Calu3 (cell line): ENCODE data around the gene GREM2. TPM values are rescaled to one million over a fixed set of nuclear protein-coding genes. Genes with fewer than 3 reads are reported as not detected.

ENCODE experiments used
- BruUV-seq: library from RNA; stranded (reverse); fragments of 400-500 nt; replicated peaks from 2 replicates; lab custom pipeline; 2021; lab: Mats Ljungman, UMichigan
- CTCF ChIA-PET: fragments of 300-600 bp; sonication (Branson Sonifier 250); formaldehyde crosslinking; loops from one replicate; lab custom pipeline; 2022; ENCODE audit warnings: antibody characterized with exemption; lab: Charles Lee
- DNase-seq: peaks from one replicate; pipeline ENCODE4 v3.0.0; 2022
- H3K27ac Mint-ChIP-seq: one replicate; pipeline ENCODE4 v1.8.0; 2022; ENCODE audit warnings: mixed read lengths; ENCODE audit not compliant: unreplicated experiment
- H3K27me3 Mint-ChIP-seq: one replicate; pipeline ENCODE4 v1.8.0; 2022; ENCODE audit warnings: mixed read lengths; ENCODE audit not compliant: unreplicated experiment
- H3K36me3 Mint-ChIP-seq: one replicate; pipeline ENCODE4 v1.8.0; 2022; ENCODE audit warnings: mild to moderate bottlenecking, moderate library complexity, mixed read lengths; ENCODE audit not compliant: insufficient read depth, unreplicated experiment
- H3K4me1 Mint-ChIP-seq: one replicate; pipeline ENCODE4 v1.8.0; 2022; ENCODE audit warnings: mild to moderate bottlenecking, low read depth, mixed read lengths; ENCODE audit not compliant: unreplicated experiment
- H3K4me3 Mint-ChIP-seq: one replicate; pipeline ENCODE4 v1.8.0; 2022; ENCODE audit warnings: mild to moderate bottlenecking, low read depth, moderate library complexity, mixed read lengths; ENCODE audit not compliant: unreplicated experiment
- H3K9me3 Mint-ChIP-seq: one replicate; pipeline ENCODE4 v1.8.0; 2022; ENCODE audit warnings: low read depth, mixed read lengths; ENCODE audit not compliant: unreplicated experiment
- CTCF ChIP-seq: fragments of 200-600 bp; IDR thresholded peaks from one replicate; pipeline ENCODE4 v1.8.0; 2022; ENCODE audit warnings: antibody characterized with exemption; ENCODE audit not compliant: unreplicated experiment
- intact Hi-C: fragments of 100-400 bp; cut with micrococcal nuclease; formaldehyde crosslinking; loops from one replicate; pipeline ENCODE4 v1.10.0; 2022; ENCODE audit not compliant: unreplicated experiment
- total RNA-seq: library from RNA; stranded (reverse); gene quantifications from 2 replicates; pipeline ENCODE4 v1.2.3, GENCODE V29; 2022

GREM2 gene
- total RNA-seq, 1 experiment from 2014 or later: not detected

- BruUV-seq: no TSS peak
- Mint-ChIP-seq H3K36me3 (no peaks in the 10 kb centered on the region), H3K27ac (no peak overlapping the region), H3K4me3 (no peak overlapping the region), H3K27me3 (peaks cover 15% of the 10 kb centered on the region), H3K4me1 (peaks cover 12% of the 10 kb centered on the region), H3K9me3 (peaks cover 3% of the 10 kb centered on the region)
- TF ChIP-seq CTCF: no peak
- CTCF ChIA-PET: no interaction called here
- intact Hi-C loops: no loop called here
- no peak for DNase-seq
These were observed 120.8 kb downstream of the GREM2 start for GRCh38 chr1:240491156-240491555.

DNA sequence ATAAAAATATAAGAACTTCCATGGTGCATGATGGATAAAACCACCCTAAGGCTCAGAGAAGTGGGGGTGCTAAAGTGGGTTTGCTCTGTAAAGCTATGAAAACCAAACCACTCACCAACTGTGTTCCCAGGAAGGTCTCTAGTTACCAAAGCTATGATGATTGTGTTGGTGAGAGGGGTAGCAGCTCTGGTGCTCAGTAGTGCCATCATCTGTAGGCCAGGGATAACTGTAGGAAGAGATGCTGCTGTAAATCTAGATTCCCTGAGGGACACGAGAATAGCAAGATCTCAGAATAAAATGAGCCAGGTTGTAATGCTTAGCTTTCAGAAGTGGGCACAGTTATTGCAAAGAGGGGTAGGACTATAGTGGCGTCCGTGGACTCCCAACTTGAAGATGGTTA lies 124.5 kb downstream of the GREM2 start:
- intact Hi-C loops: no loop called here
- no peak for TF ChIP-seq CTCF
- Mint-ChIP-seq H3K4me3 (no peak overlapping the region), H3K27ac (no peak overlapping the region), H3K36me3 (no peaks in the 10 kb centered on the region), H3K27me3 (peaks cover 23% of the 10 kb centered on the region), H3K9me3 (peaks cover 5% of the 10 kb centered on the region), H3K4me1 (peaks cover 12% of the 10 kb centered on the region)
- no peak for DNase-seq
- CTCF ChIA-PET: no interaction called here
- BruUV-seq: no TSS peak

DNA sequence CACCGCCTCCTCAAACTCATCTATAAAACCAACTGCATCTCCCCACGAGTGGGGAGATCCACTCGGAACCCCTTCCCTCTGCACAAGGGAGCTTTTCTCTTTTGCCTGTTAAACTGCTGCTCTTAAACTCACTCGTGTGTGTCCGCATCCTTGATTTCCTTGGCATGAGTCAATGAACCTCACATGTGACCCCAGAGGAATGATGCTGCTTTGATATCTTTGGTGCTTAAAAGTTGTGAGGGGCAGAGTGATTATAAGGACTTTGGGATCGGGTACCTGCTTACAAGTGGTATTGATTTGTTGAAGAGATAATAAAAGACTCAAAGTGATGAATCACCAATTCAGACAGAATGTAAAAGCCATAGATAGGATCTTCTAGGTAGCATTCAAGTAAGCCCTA lies 125.3 kb downstream of the GREM2 start:
- TF ChIP-seq CTCF: no peak
- no peak for DNase-seq
- intact Hi-C loops: no loop called here
- BruUV-seq: no TSS peak
- Mint-ChIP-seq H3K27ac (no peak overlapping the region), H3K27me3 (peaks cover 23% of the 10 kb centered on the region), H3K4me3 (no peak overlapping the region), H3K36me3 (no peaks in the 10 kb centered on the region), H3K4me1 (peaks cover 6% of the 10 kb centered on the region), H3K9me3 (peaks cover 2% of the 10 kb centered on the region)
- CTCF ChIA-PET: no interaction called here

DNA sequence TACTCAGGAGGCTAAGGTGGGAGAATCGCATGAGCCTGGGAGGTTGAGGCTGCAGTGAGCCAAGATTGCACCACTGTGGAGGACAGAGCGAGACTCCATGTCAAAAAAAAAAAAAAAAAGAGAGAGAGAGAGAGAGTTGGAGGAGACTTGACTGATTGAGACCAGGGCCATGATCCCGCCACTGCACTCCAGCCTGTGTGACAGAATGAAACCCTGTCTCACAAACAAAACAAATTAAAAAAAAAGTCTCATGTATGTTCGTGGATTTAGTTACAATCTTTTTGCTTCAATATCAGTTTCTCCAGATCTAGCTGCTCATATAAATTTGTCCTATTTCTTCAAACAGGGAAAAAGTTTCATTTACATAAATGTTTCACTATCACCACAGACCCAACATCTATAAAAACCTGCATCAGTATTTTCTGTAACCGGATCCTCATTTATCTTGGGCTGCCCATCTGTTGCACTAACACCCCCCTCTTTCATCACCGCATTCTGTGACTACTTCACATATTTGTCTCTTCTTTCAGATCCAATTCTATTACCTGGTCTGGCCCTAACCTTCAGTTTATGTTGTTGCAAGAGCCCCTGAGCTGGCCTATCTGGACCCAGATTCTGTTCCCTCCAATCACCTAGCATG lies 127.0 kb downstream of the GREM2 start:
- BruUV-seq: no TSS peak
- H3K4me3 Mint-ChIP-seq: no peak overlapping the region
- intact Hi-C loops: no loop called here
- no peaks in the 10 kb centered on the region for H3K36me3 Mint-ChIP-seq
- no peak for TF ChIP-seq CTCF
- peaks cover 2% of the 10 kb centered on the region for H3K9me3 Mint-ChIP-seq
- peaks cover 23% of the 10 kb centered on the region for H3K27me3 Mint-ChIP-seq
- CTCF ChIA-PET: no interaction called here
- no peaks in the 10 kb centered on the region for H3K4me1 Mint-ChIP-seq
- no peak for DNase-seq
- no peak overlapping the region for H3K27ac Mint-ChIP-seq
